HG02642 (cell line): ENCODE results near the gene PLXND1.
"Not testable (repeated sequence)": the region's sequence is repeated elsewhere in the genome, so short reads cannot be mapped to it uniquely, and the experiment has no call there.

ENCODE experiments used
- ATAC-seq: cut with Tn5 transposase; IDR thresholded peaks from one replicate; pipeline ENCODE4 v1.9.1; 2021; ENCODE audit warnings: mild to moderate bottlenecking; ENCODE audit not compliant: unreplicated experiment, poor library complexity

The PLXND1 gene, protein sequence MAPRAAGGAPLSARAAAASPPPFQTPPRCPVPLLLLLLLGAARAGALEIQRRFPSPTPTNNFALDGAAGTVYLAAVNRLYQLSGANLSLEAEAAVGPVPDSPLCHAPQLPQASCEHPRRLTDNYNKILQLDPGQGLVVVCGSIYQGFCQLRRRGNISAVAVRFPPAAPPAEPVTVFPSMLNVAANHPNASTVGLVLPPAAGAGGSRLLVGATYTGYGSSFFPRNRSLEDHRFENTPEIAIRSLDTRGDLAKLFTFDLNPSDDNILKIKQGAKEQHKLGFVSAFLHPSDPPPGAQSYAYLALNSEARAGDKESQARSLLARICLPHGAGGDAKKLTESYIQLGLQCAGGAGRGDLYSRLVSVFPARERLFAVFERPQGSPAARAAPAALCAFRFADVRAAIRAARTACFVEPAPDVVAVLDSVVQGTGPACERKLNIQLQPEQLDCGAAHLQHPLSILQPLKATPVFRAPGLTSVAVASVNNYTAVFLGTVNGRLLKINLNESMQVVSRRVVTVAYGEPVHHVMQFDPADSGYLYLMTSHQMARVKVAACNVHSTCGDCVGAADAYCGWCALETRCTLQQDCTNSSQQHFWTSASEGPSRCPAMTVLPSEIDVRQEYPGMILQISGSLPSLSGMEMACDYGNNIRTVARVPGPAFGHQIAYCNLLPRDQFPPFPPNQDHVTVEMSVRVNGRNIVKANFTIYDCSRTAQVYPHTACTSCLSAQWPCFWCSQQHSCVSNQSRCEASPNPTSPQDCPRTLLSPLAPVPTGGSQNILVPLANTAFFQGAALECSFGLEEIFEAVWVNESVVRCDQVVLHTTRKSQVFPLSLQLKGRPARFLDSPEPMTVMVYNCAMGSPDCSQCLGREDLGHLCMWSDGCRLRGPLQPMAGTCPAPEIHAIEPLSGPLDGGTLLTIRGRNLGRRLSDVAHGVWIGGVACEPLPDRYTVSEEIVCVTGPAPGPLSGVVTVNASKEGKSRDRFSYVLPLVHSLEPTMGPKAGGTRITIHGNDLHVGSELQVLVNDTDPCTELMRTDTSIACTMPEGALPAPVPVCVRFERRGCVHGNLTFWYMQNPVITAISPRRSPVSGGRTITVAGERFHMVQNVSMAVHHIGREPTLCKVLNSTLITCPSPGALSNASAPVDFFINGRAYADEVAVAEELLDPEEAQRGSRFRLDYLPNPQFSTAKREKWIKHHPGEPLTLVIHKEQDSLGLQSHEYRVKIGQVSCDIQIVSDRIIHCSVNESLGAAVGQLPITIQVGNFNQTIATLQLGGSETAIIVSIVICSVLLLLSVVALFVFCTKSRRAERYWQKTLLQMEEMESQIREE (N-terminal part only)

DNA sequence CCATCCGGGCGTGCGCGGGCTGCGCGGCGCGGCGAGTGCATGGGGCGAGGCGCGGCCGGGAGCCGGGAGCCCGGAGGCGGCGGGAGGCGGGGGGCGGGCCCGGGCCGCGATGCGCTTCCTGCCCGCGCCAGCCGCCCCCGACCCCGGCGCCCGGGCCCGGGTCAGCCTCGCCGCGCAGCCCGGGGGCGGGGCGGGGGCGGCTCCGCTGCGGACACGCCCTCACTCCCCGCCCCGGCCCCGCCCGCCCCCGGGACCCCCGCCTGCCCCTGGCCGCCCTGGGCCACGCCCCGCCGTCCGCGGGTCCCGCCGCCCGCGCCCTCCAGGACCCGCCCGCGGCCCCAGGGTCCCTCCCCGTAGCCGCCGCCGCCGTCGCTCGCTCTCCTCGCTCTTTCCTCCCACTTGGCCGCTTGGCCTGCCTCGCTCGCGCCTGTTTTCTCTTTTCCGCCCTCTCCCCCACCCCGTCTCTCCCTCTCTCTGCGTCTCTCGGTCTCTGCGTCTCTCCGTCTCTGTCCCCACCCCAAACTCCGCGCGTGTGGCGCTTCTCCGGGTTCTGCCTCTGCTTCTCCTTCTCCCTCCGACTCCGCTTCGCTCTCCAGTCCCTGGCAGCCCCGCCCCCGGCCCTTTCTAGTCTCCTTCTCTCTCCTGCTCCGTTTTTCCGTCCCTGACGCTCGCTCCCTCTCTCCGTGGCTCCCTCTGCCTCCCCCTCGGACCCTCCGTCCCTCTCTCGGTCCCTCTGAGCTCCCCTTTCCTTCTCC lies at the start of gene PLXND1:
Gene PLXND1 (minus strand): TSS at position 41 of the 755 bp plus-strand sequence. CDS start 37 bp downstream, at position 4.
- ATAC-seq = peak; percentile 34

DNA sequence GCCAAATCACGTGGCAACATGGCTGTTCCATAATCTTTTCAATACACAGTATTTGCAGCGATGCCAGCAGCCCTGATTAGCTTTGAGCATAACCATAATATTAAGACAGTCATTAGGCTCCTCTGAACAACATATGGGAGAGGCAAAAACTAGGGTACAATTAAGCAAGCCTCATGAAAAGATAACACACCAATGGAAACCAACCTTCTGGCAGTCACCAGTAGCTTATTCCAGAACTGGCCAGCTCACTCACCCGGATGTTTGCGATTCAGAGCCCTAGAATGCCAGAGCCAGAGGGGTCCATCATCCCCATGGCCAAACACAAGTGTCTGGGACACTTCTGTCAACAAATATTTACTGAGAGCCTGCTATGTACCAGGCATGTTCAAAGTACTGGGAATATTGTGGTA lies 48.8 kb upstream of the PLXND1 start:
- no peak for ATAC-seq

DNA sequence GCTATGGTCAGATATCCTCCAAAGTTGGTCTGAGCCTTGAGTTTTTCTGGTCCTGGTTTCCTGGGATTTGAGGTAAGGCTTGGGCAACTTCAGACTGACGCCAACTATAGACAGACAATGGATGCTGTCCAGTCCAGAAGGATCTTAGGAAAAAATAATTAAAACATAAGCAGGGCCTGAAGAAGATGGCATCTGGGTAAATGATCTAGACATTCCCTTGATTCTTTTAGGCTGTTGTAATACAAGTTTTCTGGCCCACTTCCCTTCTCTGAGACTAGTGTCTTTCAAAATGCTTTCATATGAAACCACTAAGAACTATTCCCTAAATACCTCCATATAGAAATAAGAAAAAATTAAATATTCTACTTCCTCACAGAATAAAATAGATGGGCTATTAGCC lies 47.7 kb upstream of the PLXND1 start:
- ATAC-seq = no peak

DNA sequence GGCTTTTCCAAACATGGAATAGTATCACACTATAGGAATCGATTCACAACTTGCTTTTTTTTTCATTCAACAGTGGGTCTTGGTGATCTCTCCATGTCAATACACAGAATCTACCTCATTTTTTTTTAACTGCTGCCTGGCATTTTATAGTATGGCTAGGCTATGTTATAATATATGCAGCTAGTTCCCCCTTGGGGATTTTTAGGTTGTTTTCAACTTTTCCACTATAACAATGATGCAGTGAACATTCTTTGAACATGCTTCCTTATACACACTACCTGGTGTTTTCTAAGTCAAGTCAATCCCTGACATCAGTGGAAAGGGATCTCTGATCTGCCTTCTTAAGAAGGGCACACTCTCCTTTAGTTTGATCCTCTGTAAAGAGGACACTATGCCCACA lies 46.5 kb upstream of the PLXND1 start:
- no peak for ATAC-seq

DNA sequence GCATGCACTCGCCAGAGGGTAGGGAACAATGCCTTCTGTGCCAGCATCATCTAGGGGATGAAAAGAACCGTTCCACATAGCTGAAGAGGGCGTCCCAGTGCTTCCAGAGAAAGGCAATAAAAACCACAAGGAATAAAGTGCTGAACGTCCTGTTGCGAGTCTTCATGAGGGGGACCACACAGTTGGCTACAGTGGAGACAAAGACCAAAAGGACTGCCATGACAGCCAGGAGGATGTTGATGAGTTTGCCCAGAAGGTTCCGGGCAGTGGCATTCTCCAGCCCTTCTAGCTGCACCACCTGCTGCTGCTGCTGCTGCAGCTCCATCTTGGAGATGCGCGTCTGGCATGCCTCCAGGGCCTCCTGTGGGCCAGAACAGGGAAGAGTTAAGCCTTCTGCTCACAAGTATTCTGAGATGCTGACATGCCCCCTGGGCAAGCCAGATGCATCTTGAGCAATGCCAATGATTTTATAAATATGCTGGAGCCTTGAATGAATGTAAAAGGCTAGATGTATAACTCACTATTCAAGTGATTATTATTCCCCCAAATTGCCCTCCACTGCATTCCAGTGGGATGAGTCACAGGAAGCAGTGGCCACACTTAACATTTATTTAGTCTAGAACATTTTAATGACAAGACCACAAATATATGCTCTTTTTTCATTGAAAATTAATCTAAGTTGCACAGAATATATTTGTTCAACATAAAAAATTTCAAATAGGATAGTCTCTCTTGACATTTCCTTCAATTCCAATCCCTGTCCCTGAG lies 45.1 kb upstream of the PLXND1 start:
- no peak for ATAC-seq

DNA sequence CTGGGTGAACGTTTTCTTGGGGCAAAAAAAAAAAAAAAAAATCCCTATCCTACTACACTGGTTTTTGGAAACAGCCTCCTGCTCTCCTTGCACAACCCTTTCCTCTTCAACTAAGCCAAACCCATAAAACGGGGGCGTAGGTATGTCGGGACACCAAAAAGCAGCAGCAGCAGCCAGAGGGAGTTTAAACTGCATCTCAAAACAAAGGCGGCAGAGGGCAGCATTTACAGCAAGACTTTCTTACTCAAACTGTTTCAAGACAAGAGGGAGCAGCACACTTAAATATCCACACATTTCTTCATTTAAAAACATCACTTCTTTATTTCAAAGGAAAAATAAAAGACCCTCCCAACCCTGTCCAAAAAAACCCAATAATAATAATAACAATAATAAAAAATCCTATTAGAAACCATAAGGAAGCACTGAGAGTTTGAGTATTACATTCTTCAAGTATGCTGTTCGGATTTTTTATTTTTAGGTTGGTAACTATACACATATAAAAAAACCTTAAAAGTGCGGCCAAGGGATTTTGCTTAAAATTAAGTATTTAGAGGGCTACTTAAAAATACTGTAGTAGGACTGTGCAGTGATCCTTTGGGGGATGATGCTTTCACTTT lies 43.9 kb upstream of the PLXND1 start:
- no peak for ATAC-seq

DNA sequence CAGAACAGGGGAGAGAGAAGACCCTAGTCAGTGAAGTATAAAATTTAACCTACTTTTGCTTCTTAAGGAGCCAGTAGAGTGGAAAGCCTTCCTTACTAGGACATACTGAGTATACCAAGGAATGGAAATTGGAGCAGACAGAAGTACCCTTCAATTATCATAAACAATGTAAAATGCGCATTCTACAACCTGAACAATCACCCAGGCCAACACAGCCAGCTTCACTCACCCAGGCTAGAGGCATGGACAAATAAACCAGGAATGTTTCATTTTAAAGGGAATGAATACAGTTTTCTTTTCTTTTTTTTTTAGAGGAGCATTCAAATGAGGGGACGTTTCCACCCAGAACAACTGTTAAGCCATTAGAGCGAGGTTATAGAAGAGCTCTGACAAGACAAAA lies 41.9 kb upstream of the PLXND1 start:
- no peak for ATAC-seq

DNA sequence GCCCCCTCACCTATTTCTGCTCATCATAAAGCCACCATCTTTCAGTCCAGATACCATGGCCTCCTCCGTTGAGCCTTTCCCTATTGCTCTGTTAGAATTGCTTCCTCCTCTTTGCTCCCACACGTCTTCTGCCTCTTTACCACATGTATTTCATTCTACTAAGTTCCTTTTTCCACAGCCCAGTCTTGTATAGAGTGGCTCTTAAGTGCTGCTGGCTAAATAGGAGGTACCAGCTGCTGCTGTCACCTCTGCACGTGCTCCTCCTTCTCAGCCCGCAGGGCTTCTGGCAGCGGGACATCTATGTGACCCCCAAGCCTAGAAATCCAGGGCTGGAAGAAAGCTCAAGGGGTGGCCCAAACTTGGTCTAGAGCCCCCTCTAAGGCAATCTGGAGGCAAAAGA lies 38.8 kb upstream of the PLXND1 start:
- no peak for ATAC-seq

DNA sequence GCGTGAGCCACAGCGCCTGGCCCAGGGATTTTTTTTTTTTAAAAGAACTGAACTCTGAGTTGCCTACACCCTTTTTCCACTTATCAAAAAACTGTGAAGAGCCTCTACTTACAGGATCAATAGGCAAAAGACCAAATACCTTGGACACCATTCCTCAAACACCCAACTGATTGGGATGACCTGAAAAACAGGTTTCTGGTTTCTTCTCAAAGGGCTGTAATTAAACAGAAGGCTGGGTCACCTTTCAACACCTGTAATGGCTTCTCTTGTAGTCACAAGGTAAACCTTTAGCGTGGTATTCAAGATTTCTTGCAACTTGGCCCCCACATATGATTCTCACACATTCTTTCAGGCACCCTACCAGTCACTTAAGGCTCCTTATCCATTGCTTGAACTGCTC lies 38.4 kb upstream of the PLXND1 start:
- ATAC-seq = no peak

DNA sequence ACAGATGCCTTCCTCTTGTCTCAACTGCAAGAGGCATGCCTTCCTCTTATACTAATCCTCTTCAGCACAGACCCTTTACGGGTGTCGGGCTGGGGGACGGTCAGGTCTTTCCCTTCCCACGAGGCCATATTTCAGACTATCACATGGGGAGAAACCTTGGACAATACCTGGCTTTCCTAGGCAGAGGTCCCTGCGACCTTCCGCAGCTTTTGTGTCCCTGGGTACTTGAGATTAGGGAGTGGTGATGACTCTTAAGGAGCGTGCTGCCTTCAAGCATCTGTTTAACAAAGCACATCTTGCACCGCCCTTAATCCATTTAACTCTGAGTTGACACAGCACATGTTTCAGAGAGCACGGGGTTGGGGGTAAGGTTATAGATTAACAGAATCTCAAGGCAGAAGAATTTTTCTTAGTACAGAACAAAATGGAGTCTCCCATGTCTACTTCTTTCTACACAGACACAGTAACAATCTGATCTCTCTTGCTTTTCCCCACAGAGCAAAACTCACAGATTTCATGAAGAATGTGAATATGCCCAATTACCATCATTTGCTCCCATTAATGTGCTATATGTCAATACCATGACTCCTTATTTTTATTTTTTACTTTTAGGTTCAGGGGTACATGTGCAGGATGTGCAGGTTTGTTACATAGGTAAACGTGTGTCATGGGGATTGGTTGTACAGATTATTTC lies 35.2 kb upstream of the PLXND1 start:
- not testable (repeated sequence) for ATAC-seq

DNA sequence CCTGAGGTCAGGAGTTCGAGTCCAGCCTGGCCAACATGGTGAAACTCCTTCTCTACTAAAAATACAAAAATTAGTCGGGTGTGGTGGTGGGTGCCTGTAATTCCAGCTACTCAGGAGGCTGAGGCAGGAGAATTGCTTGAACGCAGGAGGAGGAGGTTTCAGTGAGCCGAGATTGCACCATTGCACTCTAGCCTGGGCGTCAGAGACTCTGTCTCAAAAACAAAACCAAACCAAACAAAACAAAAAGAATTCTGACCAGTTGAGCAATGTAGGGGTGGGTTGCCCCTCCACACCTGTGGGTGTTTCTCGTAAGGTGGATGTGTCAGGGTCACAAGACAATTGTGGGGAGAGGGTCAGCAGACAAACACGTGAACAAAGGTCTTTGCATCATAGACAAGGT lies 34.5 kb upstream of the PLXND1 start:
- ATAC-seq = not testable (repeated sequence)

DNA sequence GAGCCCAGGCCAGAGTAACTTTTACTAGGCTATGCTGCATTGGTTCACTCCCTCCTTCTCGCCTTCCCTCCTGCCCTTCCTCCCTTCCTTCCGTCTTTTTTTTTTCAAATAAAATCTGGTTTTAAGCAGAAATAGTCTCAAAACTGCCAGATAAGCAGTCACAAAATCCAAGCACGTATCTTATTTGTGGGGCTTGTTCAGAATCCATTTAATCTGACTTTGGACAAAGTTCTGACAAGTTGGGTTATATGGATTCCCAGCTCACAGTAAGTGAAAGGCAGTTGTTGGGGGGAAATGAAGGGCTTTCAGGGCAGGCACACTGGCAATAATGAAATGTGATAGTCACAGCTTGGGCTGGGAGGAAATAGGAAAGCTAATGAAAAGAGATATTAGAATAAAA lies 32.0 kb upstream of the PLXND1 start:
- ATAC-seq = no peak

DNA sequence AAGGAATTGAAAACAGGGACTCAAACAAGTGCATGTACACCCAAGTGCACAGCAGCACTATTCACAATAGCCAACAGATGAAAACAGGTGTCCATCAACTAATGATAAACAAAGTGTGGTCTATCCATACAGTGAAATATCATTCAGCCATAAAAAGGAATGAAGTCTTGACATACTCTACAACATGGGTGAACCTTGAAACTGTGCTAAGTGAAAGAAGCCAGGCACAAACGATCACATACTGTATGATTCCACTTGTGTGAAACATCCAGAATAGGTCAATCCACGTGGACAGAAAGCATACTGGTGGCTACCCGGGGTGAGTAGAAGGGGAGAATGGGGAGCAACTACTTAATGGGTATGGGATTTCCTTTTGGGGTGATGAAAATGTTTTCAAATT lies 29.6 kb upstream of the PLXND1 start:
- ATAC-seq = no peak

DNA sequence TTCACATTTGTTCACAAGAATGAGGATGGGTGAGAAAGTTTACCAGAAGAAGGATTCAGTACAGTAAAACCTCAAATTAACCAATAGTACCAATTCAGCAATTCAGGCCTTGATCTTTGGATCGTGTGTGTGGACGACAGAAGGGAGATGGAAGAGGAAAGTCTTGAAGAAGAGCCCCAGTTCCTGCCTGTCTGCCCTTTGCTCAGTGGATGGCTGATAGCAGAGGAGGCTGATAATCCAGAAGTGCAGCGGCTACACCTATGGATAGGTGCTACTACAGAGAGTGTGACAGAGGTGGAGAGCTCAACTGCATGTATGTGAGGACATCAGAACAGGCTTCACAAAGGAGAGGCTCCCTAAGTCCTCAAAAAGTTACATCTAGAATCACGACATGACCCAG lies 29.2 kb upstream of the PLXND1 start:
- ATAC-seq = no peak

DNA sequence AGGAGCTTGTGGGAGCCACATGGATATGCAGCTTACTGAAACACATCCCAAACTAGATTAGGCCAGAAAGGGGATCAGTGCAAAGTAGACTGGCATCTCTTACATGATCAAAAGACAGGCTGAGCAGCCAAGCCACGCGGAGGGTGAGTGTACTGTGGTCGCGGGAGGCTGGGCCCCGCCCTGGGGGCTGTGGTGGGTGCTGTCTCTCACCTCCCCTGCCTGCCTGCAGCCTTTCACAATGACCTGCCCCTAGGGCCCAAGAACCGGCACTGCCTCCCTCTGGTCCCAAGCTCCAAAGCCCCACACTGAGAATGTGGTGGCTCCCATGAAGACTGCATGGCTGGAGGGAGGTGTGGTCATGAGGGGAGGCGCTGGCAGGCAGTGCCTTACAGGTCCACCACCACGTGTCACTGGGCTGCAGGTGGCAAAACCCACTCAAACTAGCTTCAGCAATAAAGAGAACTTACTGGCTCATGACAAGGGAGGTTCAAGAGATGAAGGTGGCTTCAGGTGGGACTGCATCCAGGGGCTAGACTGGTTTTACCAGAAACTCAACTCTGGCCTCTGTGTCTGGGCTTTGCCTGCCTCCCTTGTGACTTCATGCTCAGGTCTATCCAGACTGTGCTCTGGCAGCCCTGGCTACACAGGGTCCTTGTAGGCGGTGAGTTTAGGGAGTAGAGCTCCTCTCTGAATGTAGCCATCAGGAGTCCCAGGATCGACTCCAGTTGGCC lies 27.4 kb upstream of the PLXND1 start:
- no peak for ATAC-seq

DNA sequence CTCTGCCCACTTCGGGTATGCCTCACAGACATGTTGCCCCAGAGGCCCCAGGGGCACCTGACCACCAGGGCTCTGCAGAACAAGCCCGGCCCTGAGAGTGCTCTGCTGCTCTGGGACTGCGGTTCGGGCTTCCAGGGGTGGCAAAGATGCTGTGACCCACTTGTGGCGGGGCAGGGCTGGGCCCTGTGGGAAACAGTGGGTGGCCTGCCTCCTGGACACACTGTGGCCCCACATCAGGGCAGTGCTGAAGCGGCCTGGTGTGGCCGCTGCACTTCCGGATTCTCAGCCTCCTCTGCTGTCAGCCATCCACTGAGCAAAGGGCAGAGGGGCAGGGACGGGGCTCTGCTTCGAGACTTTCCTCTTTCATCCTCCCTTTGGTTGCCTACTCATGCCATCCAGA lies 26.5 kb upstream of the PLXND1 start:
- no peak for ATAC-seq

DNA sequence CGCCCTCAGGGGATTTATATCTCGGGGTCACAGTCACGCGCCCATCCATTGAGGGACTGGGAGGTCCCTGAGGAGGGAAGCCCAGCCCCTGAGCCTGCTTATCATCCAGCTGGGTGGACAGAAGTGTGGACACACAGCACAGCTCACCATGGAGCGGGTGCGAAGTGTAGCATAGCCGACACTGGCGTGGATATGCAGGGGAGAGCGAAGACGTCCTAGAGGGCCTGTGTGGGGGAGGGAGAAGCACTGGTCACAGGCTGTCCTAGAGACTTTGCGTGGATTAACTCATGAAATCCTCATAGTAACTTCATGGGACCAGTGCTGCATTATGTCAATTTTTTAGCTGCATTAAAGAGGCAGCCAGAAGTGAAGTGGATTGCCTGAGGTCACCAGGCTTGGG lies 26.1 kb upstream of the PLXND1 start:
- ATAC-seq = no peak
